Iris pigment epithelial cell (primary cell): ENCODE results near the gene VENTX.

ENCODE experiments used
- DNase-seq: peaks from one replicate; pipeline ENCODE4 v3.0.0-alpha.2; 2011; ENCODE audit warnings: low read depth

The VENTX gene

GRCh38 chr10:133201948-133202725 lies 35.5 kb upstream of the VENTX start:
- DNase-seq, result no peak

- no peak for DNase-seq
These were observed 34.6 kb upstream of the VENTX start for GRCh38 chr10:133202778-133203651.

- DNase-seq, result no peak
These were observed 33.9 kb upstream of the VENTX start for GRCh38 chr10:133203652-133204195.

- no peak for DNase-seq
These were observed 33.2 kb upstream of the VENTX start for GRCh38 chr10:133204226-133205015.

- DNase-seq, result no peak
These were observed 32.5 kb upstream of the VENTX start for GRCh38 chr10:133205146-133205545.

GRCh38 chr10:133206356-133207040 lies 31.2 kb upstream of the VENTX start:
- DNase-seq, result no peak

- DNase-seq, result no peak
These were observed 30.5 kb upstream of the VENTX start for GRCh38 chr10:133207041-133207600.

- DNase-seq, result no peak
These were observed 30.0 kb upstream of the VENTX start for GRCh38 chr10:133207627-133208026.

- no peak for DNase-seq
These were observed 29.2 kb upstream of the VENTX start for GRCh38 chr10:133208466-133208865.

- DNase-seq, result no peak
These were observed 28.5 kb upstream of the VENTX start for GRCh38 chr10:133209117-133209516.

GRCh38 chr10:133209641-133210040 lies 28.0 kb upstream of the VENTX start:
- no peak for DNase-seq

- DNase-seq, result no peak
These were observed 27.1 kb upstream of the VENTX start for GRCh38 chr10:133210398-133211140.

- DNase-seq, result no peak
These were observed 26.4 kb upstream of the VENTX start for GRCh38 chr10:133211141-133211830.

GRCh38 chr10:133211959-133212852 lies 25.4 kb upstream of the VENTX start:
- DNase-seq, result no peak

GRCh38 chr10:133212853-133213494 lies 24.7 kb upstream of the VENTX start:
- DNase-seq, result no peak

GRCh38 chr10:133213641-133214467 lies 23.8 kb upstream of the VENTX start:
- DNase-seq, result no peak
